Right renal pelvis (tissue), 4 donors: Measurements from ENCODE around the gene SHKBP1. TPM values are rescaled to one million over a fixed set of nuclear protein-coding genes. Genes with fewer than 3 reads are reported as not detected.
"Not testable (repeated sequence)": the region's sequence is repeated elsewhere in the genome, so short reads cannot be mapped to it uniquely, and the experiment has no call there.

ENCODE experiments used
- DNase-seq, 4 donors: peaks; one replicate each; pipeline ENCODE4 v3.0.0-alpha.2; 2013; ENCODE audit warnings: low read depth in 4 of 4, low spot score in 3 of 4, missing footprints in 1 of 4
- polyA plus RNA-seq, 4 donors: library from polyadenylated mRNA; unstranded; fragments of 120-200 nt; gene quantifications; one replicate each; pipeline ENCODE4 v1.2.1, GENCODE V29; 2013; ENCODE audit not compliant: insufficient read length in 4 of 4

Gene SHKBP1
- 10 to 100 TPM; 43.2 to 52.3 (median 47.2) TPM for polyA plus RNA-seq

GRCh38 chr19:40576585-40577451 lies at the start of gene SHKBP1:
SHKBP1 (plus strand) TSS chr19:40576873; CDS start chr19:40576900, 27 bp downstream.
- peak; percentile 89 to 94 (median 92) for DNase-seq

DNA sequence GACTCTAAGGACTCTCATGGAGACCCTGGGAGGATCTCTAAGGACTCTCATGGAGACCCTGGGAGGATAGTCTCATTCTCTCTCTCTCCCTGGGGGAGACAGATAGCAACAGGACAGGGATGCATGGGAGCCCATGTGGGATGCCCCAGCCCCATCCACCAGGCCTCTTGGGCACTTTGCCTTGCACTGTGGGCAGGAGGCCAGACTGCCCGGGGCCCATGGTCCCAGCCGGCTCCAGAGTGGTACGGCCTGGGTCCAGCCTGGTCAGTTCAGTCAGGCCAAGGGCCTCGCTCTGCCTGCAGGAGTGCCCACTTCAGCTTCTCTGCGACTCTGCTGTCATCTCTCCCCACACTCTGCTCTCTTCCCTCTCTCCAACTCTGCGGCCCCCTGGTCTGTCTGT lies 48.6 kb upstream of the SHKBP1 start:
- DNase-seq: no peak

GRCh38 chr19:40528533-40529092 lies 48.1 kb upstream of the SHKBP1 start:
- no peak for DNase-seq

DNA sequence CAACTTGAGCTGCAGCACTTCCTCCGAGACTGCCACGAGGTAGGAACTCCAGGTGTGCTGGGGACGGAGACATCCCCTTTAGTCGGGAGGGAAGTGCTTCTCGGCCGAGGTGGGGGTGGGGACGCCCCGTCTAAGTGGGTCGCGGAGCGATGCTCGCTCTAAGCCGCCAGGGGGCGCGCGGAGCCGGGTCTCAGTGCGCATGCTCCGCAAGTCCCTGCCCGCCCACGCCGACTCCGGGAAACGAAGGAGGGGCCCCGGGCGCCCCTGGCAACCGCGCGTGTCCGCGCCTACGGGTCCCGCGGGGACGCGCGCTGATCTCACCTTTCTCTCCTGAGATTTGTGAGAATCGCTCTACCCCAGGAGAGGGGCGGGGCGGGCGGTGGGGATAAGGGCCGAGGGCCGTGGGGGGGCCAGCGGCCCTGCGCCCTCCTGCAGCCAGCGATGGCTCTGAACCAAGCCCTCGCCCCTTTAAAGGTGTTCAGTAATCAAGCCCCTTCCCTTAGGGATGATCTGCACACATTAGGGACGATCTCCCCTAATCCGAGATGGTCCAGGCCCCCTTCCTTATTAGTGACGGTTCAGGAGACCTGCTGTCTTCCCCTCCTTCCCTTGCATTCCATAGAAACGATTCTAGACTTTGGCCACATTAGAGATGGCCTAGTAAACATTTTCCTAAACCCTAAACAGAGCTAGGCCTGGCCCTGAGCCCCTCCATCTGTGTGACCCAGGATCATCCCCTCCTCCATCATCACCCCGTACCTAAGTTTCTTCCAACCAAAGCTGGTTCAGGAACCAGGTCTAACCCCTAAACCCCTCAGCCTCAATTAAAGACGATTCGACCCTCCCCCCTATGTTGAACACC lies 47.3 kb upstream of the SHKBP1 start:
- DNase-seq: peak in 3 of 4 donors; percentile 66 to 86 (median 67)

DNA sequence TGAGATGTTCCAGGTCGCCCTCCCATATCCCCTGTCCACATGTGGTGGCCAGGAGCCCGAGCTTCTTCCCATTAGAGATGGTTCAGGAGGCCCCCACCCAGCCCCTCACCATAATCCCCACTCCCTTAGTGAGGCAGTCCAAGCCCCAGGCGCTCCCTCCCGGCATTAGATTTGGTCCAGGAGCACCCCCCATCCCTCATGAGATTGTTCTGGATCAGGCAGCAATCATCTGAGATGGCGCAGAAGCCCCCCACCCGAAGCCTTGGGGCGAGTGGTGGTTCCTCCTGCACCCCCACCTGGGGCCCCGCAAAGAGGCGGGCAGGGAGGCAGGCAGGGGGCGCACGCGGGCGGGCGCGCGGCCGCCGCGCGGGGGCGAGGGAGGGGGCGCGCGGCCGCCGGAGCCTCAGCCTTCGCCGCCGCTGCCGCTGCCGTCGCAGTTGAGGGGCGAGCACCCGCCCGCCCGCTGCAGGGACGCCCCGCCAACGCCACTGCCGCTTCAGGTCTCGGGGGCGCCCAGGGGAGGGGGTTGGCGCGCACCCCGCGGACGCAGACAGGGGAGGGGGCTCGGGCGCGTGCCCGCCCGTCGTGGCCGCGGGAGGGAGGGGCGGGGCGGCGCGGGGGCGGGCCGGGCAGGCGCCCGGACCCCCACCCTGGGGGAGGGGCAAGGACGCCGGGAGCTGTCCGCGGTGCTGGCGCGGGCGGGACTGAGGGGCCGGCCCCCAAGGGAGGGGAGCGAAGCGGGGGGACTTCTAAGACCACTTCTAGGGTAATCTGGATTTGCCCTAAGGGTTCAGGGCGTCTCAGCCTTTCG lies 46.4 kb upstream of the SHKBP1 start:
- no peak for DNase-seq

GRCh38 chr19:40533508-40533907 lies 43.2 kb upstream of the SHKBP1 start:
- no peak for DNase-seq

- no peak for DNase-seq
Measured at GRCh38 chr19:40534148-40534547, 42.5 kb upstream of the SHKBP1 start.

DNA sequence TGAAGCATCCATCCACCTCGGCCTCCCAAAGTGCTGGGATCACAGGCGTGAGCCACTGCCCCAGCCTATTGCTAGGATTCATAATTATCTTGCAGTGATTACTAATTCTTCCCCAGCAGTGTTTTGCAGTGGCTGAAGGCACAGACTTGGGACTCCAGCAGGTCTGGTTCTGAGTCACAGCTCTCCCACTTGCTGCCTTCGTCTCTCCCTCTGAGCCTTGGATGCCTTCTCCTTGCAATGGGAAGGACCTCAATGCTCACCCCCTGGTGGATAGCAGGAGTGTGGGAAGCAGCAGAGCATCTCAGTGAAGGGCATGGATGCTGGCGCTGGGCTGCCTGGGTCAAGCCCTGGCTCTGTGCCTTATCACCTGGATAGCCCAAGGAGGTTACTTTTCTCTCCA lies 37.6 kb upstream of the SHKBP1 start:
- no peak for DNase-seq

DNA sequence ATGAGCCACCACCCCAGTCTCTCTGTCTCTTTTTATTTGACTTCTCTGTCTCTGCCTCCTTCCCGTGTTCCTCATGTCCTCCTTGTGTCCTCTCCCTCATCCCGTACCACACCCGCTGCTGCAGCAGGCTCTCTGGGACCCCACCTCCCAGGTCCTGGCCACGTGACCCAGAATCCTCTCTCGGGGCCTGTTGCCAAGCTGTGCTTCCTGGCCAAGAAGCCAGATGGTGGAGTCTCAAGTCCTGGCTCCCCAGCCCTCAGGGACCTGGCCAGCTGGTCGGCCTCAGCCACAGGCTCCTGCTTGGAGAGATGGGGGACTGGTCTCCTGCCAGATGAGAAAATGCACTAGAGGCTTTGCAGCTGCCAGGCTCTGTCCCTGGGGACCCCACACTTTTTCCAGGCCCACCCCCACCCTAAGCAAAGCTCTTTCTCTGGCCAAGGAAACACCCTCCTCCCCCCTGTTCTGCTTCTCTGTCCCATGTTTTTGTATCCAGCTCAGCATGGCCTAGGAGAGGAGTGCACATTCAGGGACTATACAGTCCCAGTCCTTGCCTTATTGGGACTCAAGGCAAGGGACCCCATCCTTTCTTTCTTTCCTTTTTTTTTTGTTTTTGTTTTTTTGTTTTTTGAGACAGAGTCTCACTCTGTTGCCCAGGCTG lies 34.3 kb upstream of the SHKBP1 start:
- DNase-seq: peak in 2 of 4 donors; percentile 60

DNA sequence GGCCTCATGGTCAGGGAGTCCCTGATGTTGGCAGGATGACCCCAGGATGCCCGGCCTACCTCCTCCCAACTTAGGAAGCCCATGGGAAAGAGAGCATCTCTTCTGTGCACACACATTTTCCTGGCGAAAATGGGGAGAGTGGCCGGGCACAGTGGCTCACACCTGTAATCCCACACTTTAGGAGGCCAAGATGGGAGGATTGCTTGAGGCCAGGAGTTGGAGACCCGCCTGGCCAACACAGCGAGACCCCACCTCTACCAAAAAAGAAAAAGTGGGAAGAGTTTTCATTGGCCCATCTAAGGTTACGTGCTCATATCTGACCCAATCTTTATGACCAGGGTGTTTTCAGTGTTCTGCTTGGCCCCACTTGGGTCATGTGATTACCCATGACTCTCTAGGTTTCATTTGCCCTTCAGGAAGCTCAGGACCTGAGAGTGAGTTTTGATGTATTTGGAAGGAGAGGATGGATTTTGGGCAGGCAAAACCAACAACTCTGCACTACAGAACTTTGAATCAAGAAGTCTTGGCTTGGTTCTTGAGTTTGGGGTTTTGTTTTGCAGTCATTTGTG lies 33.6 kb upstream of the SHKBP1 start:
- DNase-seq: no peak

DNA sequence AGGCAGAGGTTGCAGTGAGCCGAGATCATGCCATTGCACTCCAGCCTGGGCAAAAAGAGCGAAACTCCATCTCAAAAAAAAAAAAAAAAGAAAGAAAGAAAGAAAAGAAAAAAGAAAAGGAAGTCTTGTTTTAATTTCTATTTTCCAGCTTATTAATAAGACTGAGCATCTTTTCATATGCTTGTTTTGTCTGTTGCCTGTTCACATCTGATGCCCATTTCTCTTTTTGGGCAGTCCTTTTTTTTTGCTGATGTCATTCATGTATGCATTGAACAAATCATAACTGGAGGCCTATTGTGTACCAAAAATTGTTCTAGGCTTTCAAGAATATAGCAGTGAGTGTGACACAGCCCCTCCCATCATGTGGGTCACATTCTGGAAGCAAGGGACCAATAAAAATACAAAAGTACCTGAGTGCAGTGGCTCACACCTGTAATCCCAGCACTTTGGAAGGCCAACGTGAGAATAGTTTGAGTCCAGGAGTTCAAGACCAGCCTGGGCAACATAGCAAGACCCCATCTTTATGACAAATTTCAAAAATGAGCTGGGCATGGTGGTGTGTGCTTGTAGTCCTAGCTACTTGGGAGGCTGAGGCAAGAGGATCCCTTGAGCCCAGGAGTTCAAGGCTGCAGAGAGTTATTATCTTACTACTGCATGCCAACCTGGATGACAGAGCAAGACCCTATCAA lies 30.4 kb upstream of the SHKBP1 start:
- not testable (repeated sequence) for DNase-seq

GRCh38 chr19:40547190-40547589 lies 29.5 kb upstream of the SHKBP1 start:
- not testable (repeated sequence) for DNase-seq

GRCh38 chr19:40547836-40548235 lies 28.8 kb upstream of the SHKBP1 start:
- DNase-seq: no peak

DNA sequence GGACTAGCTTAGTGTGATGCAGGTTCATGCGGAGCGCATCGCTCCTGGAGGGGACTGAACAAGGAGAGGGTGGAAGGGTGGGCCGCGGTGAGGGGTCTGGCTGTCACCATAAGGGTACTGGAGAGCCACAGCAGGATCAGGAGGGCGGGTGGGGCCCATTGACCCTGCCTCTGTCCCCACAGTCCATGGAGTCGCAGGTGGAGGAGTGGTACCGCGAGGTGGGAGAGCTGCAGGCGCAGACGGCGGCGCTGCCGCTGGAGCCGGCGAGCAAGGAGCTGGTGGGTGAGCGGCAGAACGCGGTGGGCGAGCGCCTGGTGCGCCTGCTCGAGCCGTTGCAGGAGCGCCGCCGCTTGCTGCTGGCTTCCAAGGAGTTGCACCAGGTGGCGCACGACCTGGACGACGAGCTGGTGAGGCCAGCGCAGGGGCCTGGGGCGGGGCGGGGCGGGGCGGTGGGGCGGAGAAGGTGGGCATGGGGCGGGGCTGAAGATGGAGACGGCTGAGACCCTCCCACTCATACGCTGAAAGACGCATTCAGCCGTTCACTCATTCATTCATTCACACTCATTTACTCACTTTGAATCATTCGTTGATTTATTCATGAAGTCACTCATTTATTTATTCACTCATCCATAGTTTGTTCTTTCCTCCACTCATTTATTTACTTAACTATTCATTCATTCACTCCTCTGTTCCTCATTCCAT lies 27.5 kb upstream of the SHKBP1 start:
- peak in 1 of 4 donors; percentile 37 for DNase-seq

DNA sequence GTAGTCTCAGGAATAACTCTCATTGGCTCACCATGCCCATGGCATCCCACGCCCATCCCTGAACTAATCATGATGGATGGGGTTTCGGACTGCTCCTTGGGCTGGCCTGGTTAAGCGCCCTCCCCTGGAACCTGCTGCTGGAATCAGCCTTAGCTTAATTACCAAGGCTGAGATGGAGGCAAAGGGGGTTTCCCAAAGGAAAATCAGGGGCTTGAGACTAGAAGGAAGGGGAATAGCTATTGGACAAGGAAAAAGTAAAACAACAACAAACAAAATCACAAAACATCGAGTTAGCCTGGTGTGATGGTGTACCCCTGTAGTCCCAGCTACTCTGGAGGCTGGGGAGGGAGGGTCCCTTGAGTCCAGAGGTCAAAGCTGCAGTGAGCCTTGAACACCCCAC lies 25.7 kb upstream of the SHKBP1 start:
- no peak for DNase-seq

DNA sequence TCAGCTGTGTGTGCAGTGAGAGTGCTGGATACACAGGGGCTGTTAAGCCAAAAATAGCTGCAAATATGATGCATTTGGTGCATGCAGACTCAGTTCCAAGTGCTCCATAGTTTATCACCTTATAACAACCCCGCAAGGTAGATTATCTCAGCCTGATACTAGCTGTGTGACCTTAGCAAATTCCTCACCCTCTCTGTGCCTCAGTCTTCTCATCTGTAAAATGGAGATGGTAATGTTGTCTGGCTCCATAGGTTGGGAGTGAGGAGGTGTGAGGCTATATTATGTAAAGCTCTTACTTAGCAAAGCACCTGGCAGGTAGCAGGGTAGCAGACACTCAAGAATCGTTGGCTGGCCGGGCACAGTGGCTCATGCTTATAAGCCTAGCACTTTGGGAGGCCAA lies 23.8 kb upstream of the SHKBP1 start:
- DNase-seq: no peak

GRCh38 chr19:40553885-40554857 lies 22.5 kb upstream of the SHKBP1 start:
- no peak for DNase-seq
